Spleen (tissue), 11 donors: ENCODE data around the gene SS18. TPM values are rescaled to one million over a fixed set of nuclear protein-coding genes. Genes with fewer than 3 reads are reported as not detected.

Experiments
- DNase-seq: peaks from one replicate; pipeline ENCODE4 v3.0.0-alpha.2; 2020
- H3K27ac ChIP-seq, 8 donors: fragments of 200-600 bp; sonication (generic) in 7 of 8; 1 replicate in 4 of 8; 2 replicates in 4 of 8; pipeline versions ENCODE4 v1.5.0 to v1.8.0; 2016 to 2021; ENCODE audit warnings: inconsistent platforms in 4 of 8, mild to moderate bottlenecking in 4 of 8, moderate library complexity in 1 of 8
- H3K27me3 ChIP-seq, 7 donors: fragments of 200-600 bp; sonication (generic) in 6 of 7; replicated peaks in 1 of 7; 1 replicate in 4 of 7; 2 replicates in 3 of 7; pipeline versions ENCODE4 v1.5.0 to v1.8.0; 2016 to 2021; ENCODE audit warnings: inconsistent platforms in 3 of 7, mild to moderate bottlenecking in 1 of 7
- H3K36me3 ChIP-seq, 6 donors: fragments of 200-600 bp; sonication (generic) in 5 of 6; 1 replicate in 4 of 6; 2 replicates in 2 of 6; pipeline versions ENCODE4 v1.5.0 to v1.8.0; 2016 to 2021; ENCODE audit warnings: inconsistent platforms in 2 of 6
- H3K4me1 ChIP-seq, 6 donors: fragments of 200-600 bp; sonication (generic) in 5 of 6; 1 replicate in 3 of 6; 2 replicates in 3 of 6; pipeline versions ENCODE4 v1.5.0 to v1.8.0; 2016 to 2021; ENCODE audit warnings: inconsistent platforms in 3 of 6
- H3K4me3 ChIP-seq, 8 donors: fragments of 200-600 bp; sonication (generic) in 7 of 8; 1 replicate in 4 of 8; 2 replicates in 4 of 8; pipeline versions ENCODE4 v1.5.0 to v1.8.0; 2016 to 2021; ENCODE audit warnings: inconsistent platforms in 4 of 8, mild to moderate bottlenecking in 4 of 8, moderate library complexity in 2 of 8
- H3K9me3 ChIP-seq, 8 donors: fragments of 200-600 bp; sonication (generic) in 7 of 8; 1 replicate in 4 of 8; 2 replicates in 4 of 8; pipeline versions ENCODE4 v1.5.0 to v1.8.0; 2016 to 2021; ENCODE audit warnings: inconsistent platforms in 4 of 8
- POLR2A ChIP-seq, 3 donors: fragments of 450-650 bp; IDR thresholded peaks; one replicate each; pipeline ENCODE4 v1.5.1; 2017; ENCODE audit warnings: antibody characterized with exemption in 3 of 3, mild to moderate bottlenecking in 1 of 3
- POLR2AphosphoS5 ChIP-seq, 3 donors: sonication (generic); formaldehyde crosslinking; IDR thresholded peaks; one replicate each; pipeline ENCODE4 v1.5.1; 2017; ENCODE audit warnings: antibody characterized with exemption in 3 of 3
- WGBS, 5 donors: extraction: QIAGEN DNeasy Blood & Tissue Kit in 3 of 5; methylation state at CpG; one replicate each; pipeline versions ENCODE4 v1.1.5 to v1.1.7; 2013 to 2018; 5-methylcytosine and 5-hydroxymethylcytosine counted together
- intact Hi-C: fragments of 100-400 bp; cut with DNase I; formaldehyde crosslinking; loops from one replicate; pipeline ENCODE4 v1.15.0; 2023; ENCODE audit warnings: low total_unique reads
- polyA plus RNA-seq, 3 donors: library from polyadenylated mRNA; stranded (reverse); fragments of 200-250 nt; gene quantifications; one replicate each; pipeline ENCODE4 v1.2.1, GENCODE V29; 2013
- total RNA-seq, 7 donors: library from RNA; depleted of rRNA in 3 of 7; stranded (reverse); fragments of >200 nt in 3 of 7; fragmentation: NEBNext Ultra II Directional in 4 of 7; extraction: Animal tissue kit (Norgen Biotek cat#: 25700) in 4 of 7; gene quantifications; one replicate each; pipeline versions ENCODE4 v1.1.0 to v1.2.1, GENCODE V29; 2016 to 2021
- TF ChIP-seq, protein P1 (sequence below), 11 experiments: fragments of 200-600 bp in 7 of 11; fragments of 450-650 bp in 4 of 11; sonication (generic) in 4 of 11; IDR thresholded peaks in 8 of 11; conservative IDR thresholded peaks in 3 of 11; 1 replicate in 7 of 11; 2 replicates in 4 of 11; pipeline versions ENCODE4 v1.4.0 to v1.8.0; 2016 to 2021; ENCODE audit warnings: antibody characterized with exemption in 11 of 11, inconsistent platforms in 4 of 11, mild to moderate bottlenecking in 1 of 11
- donor health status: healthy with polysubstance abuse.
- donor health status: DM: no; HTN: no; CAD: no; lungs with moderate emphysema.
- donor health status: DM: no; HTN: no; CAD: no.
- donor health status: Bipolar disorder and iron deficiency.
- donor health status: healthy.
- donor health status: DM: no; HTN: no; CAD: no.
- donor health status: DM: yes; HTN: yes; CAD: no.

The SS18 gene
- total and polyA plus RNA-seq, 10 donors: 26.8 to 250 (median 69.8) TPM

DNA sequence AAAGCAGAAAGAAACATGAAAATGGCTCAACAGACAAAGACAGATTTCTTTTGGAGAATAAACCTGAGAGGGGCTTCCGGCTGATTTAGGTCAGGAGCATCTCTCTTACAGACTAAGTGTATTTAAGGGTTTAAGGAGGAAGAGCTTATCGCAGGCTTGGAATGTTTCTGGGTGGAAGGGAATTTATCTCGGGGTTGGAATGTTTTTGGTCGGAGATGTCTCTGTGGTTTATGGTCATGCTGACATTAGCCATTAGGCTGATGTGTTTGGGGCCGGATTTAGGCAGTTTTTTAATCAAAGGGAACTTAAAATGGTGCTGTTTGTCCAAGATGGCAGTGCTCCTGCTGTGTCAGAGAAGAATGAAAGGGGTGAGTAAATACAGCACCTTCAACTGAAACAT lies 28.8 kb upstream of the SS18 start:
- Histone ChIP-seq H3K4me1 (no peaks in the 10 kb centered on the region), H3K9me3 (peaks cover 0 to 11% (median 1%) of the 10 kb centered on the region in 8 donors), H3K4me3 (no peak overlapping the region), H3K36me3 (no peaks in the 10 kb centered on the region), H3K27me3 (peaks cover 0 to 8% (median 0%) of the 10 kb centered on the region in 7 donors), H3K27ac (no peak overlapping the region)
- WGBS, 5 donors: 80 to 92% (median 85%) methylated on average over 5 of the region's 5 CpGs
- no peak for TF ChIP-seq POLR2AphosphoS5 (IDR thresholded peaks at IDR 0.05)
- TF ChIP-seq POLR2A (IDR thresholded peaks at IDR 0.05): no peak
- TF ChIP-seq, protein P1, sequence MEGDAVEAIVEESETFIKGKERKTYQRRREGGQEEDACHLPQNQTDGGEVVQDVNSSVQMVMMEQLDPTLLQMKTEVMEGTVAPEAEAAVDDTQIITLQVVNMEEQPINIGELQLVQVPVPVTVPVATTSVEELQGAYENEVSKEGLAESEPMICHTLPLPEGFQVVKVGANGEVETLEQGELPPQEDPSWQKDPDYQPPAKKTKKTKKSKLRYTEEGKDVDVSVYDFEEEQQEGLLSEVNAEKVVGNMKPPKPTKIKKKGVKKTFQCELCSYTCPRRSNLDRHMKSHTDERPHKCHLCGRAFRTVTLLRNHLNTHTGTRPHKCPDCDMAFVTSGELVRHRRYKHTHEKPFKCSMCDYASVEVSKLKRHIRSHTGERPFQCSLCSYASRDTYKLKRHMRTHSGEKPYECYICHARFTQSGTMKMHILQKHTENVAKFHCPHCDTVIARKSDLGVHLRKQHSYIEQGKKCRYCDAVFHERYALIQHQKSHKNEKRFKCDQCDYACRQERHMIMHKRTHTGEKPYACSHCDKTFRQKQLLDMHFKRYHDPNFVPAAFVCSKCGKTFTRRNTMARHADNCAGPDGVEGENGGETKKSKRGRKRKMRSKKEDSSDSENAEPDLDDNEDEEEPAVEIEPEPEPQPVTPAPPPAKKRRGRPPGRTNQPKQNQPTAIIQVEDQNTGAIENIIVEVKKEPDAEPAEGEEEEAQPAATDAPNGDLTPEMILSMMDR (IDR thresholded peaks at IDR 0.05 in 8 of 11, conservative IDR thresholded peaks at IDR 0.05 in 3 of 11): no peak
- intact Hi-C loops: no loop called here
- no peak for DNase-seq

DNA sequence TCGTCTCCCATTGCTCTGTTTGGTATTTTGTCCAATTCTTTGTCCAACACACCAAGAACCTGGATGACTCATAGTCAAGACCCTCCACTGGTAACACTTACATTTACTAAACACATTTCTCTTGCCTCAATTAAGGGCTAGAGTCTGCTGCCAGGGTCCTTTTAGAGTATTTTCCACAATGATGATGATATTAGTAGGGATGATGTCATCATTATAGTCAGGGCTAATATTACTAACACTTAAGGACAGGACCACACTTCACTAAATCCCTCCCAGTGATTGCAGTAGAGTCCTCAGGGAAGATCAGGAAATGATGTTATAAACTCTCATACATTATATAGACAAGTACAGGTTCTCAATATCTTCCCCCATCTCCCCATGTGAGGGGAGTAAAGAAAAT lies 13.6 kb upstream of the SS18 start:
- Histone ChIP-seq H3K36me3 (no peaks in the 10 kb centered on the region), H3K4me1 (no peaks in the 10 kb centered on the region), H3K9me3 (peaks cover 0 to 3% (median 0%) of the 10 kb centered on the region in 8 donors), H3K4me3 (no peak overlapping the region), H3K27me3 (no peaks in the 10 kb centered on the region), H3K27ac (no peak overlapping the region)
- 85 to 97% (median 90%) methylated on average over 1 of the region's 1 CpG for WGBS, 5 donors
- DNase-seq: no peak
- TF ChIP-seq, protein P1 (IDR thresholded peaks at IDR 0.05 in 8 of 11, conservative IDR thresholded peaks at IDR 0.05 in 3 of 11): no peak
- TF ChIP-seq POLR2A (IDR thresholded peaks at IDR 0.05): no peak
- no peak for TF ChIP-seq POLR2AphosphoS5 (IDR thresholded peaks at IDR 0.05)
- intact Hi-C loops: no loop called here

DNA sequence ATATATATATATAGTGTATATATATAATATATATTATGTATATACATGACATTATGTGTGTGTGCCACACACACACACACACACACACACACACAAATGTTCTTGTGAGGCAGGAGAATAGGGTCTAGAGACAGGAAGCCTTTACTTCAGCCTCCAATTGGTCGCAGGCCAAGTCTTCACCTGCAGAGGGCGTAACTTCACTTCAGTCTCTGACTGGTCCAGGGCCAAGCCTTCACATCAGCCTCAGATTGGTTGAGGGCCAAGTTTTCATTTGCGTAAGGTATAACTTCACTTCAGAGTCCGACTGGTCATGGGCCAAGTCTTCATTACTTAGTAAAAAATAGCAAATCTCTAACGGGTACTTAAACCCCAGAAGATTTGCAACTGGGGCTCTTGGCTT lies 13.2 kb upstream of the SS18 start:
- TF ChIP-seq POLR2AphosphoS5 (IDR thresholded peaks at IDR 0.05) (no peak), POLR2A (IDR thresholded peaks at IDR 0.05) (no peak)
- TF ChIP-seq, protein P1 (IDR thresholded peaks at IDR 0.05 in 8 of 11, conservative IDR thresholded peaks at IDR 0.05 in 3 of 11): no peak
- peaks cover 0 to 3% (median 0%) of the 10 kb centered on the region in 8 donors for H3K9me3 ChIP-seq
- DNase-seq: no peak
- WGBS, 5 donors: 78 to 90% (median 84%) methylated on average over 5 of the region's 5 CpGs
- H3K27me3 ChIP-seq: no peaks in the 10 kb centered on the region
- no peaks in the 10 kb centered on the region for H3K36me3 ChIP-seq
- no peaks in the 10 kb centered on the region for H3K4me1 ChIP-seq
- no peak overlapping the region for H3K27ac ChIP-seq
- intact Hi-C loops: no loop called here
- H3K4me3 ChIP-seq: no peak overlapping the region

DNA sequence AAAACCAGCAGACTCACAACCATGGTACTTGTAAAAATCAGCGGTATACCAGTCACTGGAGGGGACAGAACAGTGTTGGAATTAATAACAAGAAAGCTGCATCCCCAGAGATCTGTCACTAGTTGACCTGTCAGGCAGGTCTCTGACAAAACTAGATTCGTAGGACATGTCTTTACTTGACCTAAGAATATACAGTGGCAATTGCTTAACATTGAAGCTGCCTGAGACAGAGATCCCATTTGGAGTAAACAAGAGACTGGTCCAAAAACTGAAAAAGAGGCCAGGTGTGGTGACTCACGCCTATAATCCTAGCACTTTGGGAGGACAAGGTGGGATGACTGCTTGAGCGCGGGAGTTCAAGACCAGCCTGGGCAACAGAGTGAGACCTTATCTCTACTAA lies 7.2 kb upstream of the SS18 start:
- Histone ChIP-seq H3K27ac (no peak overlapping the region), H3K4me1 (no peaks in the 10 kb centered on the region), H3K36me3 (no peaks in the 10 kb centered on the region), H3K4me3 (no peak overlapping the region), H3K27me3 (no peaks in the 10 kb centered on the region), H3K9me3 (peaks cover 0 to 16% (median 6%) of the 10 kb centered on the region in 8 donors)
- TF ChIP-seq POLR2AphosphoS5 (IDR thresholded peaks at IDR 0.05): no peak
- TF ChIP-seq, protein P1 (IDR thresholded peaks at IDR 0.05 in 8 of 11, conservative IDR thresholded peaks at IDR 0.05 in 3 of 11): no peak
- TF ChIP-seq POLR2A (IDR thresholded peaks at IDR 0.05): no peak
- intact Hi-C loops: no loop called here
- DNase-seq: no peak
- 90 to 98% (median 96%) methylated on average over 5 of the region's 5 CpGs for WGBS, 5 donors
